ENCODE data around the gene SPRR2D.

Gene SPRR2D

DNA sequence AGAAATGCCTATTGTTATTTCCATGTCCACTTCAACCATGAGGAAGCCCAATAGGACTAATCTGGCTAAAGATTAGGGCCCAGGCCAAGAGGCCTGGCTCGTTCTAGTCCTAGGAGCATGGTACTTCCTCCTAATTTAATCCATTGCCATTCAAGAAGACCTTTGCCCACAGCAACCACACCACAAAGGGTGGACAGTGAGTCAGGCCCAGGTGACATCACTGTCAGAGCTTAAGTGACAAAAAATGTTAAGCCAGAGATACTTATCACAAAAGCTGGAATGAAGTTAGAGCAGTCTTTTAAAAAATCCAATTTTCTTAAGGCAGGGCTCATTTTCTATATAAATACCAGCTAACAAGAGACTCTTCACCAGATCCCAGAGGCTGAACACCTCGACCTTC, 39.5 kb downstream of the SPRR2D start, which contains the start of gene SPRR3:
SPRR3 (plus strand) TSS at position 368 of the 400 bp plus-strand sequence. CDS start 1,272 bp downstream, outside the sequence.
- no peak for DNase-seq

DNA sequence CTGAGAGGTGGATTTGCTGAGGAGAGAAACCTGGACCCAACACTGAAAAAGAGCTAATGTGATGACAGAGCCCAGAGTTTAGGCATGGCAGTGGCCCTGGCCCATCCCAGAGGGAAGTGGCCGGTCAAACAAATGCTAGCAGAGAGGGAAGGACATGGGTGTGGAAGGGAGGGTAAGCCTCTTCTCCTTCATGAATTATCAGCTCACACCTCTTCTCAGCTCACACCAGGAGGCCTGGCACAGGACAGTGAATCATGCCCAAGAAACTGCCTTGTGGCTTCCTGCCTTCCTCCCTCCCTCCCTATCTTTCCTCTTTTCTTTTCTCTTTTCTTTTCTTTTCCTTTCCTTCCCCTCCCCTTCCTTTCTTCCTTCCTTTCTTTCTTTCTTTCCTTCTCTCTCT, 40.6 kb downstream of the SPRR2D start:
- DNase-seq, result no peak

DNA sequence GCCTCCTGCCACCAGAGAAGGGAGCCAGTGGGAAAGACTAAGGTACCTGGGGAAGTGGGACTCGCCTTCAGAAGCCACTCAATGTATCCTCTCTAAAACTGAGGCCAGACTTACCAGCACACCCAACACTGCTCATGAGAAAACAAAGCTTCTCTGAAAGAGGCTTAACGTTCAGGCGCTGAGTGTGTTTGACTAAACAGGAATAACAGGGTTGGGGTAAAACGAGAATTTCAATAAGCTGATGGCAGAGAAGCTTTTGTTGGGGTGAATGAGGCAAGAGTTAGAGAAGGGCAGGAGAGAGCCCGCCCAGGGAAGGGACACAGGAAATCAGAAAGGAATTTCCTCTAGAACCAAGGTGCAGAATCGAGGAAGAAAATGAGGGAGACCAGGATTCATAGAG, 41.1 kb downstream of the SPRR2D start:
- no peak for DNase-seq

DNA sequence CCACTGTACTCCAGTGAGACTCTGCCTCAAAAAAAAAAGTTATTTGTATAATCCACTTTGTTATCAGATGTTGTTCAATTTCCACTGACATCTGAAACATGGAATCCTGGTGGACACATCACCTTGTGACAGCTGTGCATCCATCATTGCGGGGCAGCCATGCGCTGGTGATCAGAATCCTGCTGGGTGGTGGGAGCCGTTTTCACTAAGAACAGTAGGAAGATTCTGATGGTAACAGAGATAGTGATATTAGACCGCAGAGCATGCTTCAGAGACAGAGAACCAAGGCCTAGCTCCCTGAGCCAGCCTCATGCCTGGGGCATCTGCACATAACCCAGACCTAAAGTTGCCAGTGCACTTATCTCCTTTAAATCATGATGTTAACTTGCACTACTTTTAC, 42.4 kb downstream of the SPRR2D start:
- DNase-seq, result no peak

DNA sequence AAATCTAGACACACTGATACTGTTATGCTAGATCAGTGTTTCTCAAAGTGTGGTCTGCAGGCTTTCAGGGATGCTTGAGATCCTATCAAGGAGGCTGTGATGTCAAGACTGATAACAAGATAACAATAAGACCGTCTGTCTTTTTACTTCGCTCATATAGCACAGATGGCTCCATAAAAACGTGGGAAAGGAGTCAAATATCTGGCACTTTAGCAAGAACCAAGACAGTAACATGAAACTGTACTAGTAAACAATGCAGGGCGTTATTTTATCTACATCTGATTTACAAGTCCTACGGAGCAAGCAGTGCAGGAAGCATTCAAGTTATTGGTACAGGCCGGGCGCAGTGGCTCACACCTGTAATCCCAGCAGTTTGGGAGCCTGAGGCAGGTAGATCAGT, 43.0 kb downstream of the SPRR2D start:
- DNase-seq, result no peak

DNA sequence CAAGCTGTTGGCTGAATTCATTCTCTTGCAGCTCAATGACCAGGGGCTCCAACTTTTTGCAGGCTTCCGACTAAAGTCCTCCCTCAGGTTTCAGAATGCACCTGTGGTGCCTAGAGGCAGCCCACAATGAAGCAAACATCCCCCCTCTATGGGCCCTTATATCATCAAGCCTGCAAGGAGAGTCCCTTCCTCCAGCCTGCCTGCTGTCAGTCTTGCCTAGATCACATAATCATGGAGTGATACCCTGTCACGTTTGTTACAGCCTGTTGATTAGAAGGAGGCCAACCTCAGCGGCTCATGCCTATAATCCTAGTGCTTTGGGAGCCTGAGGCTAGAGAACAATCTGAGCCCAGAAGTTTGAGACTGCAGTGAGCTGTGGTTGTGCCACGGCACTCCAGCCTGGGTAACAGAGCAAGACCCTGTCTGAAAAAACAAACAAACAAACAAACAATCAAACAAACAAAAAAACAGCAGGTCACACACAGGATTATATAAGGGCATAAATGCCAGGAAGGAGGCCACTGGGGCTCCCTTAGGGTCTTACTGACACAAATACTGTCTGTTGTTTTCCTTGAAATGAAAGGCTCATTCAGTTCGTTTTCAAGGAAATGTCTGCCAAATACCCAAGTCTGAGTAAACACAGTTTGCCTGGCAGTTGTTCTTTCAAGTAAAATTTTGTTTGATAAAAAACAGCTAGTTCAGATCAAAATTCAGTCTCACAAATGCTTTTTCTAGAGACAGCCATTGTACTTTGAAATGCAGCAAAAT, 44.1 kb downstream of the SPRR2D start:
- DNase-seq, result no peak

DNA sequence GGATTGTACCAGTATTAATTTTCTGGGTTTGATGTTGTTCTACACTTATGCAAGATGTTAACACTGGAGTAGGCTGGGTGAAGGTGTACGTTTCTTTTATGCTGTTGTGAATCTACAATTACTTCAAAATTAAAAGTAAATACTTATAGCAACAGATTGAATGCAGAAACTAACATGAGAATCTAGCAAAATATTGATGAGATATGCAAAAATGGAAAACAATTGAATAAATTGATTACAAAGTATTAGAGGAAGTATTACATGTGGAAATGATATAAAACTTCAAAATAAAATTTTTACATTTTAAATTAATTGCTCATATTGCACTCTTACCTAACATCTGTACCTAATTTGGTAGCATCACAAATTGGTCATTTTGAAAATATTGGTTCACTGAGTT, 45.1 kb downstream of the SPRR2D start:
- no peak for DNase-seq

DNA sequence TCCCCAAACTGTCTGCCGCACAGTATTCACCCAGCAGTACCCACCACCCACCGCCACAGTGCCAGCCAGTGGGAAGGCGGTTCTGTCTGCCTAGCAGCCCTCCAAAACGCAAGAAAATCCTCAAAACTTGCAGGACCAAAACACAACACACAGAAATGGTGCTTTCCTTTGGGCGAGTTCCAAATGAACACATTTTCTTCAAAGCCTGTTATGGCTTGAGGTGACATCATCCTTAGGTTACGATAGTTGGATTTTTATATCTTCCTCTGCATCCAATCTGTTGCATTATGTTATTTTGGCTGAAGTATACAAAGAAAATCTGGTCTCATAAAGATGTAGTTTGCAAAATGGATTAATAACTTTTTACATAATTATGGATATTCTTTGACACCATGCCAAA, 47.7 kb downstream of the SPRR2D start:
- no peak for DNase-seq
